Measurements from ENCODE around the gene CCDC78. TPM values are rescaled to one million over a fixed set of nuclear protein-coding genes. Genes with fewer than 3 reads are reported as not detected.

Gene CCDC78
- total RNA-seq, 1 experiment from 2014 or later: 10.0 TPM

GRCh38 chr16:736936-737481 lies 10.8 kb upstream of the CCDC78 start:
- intact Hi-C loops (cut with micrococcal nuclease; ENCODE audit: unreplicated experiment): no loop called here
- H3K4me3 Mint-ChIP-seq (ENCODE audit: low read depth, unreplicated experiment): no peak overlapping the region
- no TSS peak for BruUV-seq (replicated peaks)
- H3K36me3 Mint-ChIP-seq (ENCODE audit: insufficient read depth, unreplicated experiment): peaks cover 76% of the 10 kb centered on the region
- no peaks in the 10 kb centered on the region for H3K9me3 Mint-ChIP-seq (ENCODE audit: low read depth, unreplicated experiment)
- DNase-seq: no peak
- H3K27me3 Mint-ChIP-seq (ENCODE audit: unreplicated experiment): no peaks in the 10 kb centered on the region
- CTCF ChIA-PET: interaction anchor here (0.6 to 1.5 kb wide), 2 partner anchors 15 to 24 kb away, joined by 4 read pairs; no protein-coding TSS in a partner anchor
- no peaks in the 10 kb centered on the region for H3K4me1 Mint-ChIP-seq (ENCODE audit: low read depth, unreplicated experiment)
- no peak overlapping the region for H3K27ac Mint-ChIP-seq (ENCODE audit: unreplicated experiment)
- TF ChIP-seq CTCF (IDR thresholded peaks at IDR 0.05; ENCODE audit: unreplicated experiment): no peak

DNA sequence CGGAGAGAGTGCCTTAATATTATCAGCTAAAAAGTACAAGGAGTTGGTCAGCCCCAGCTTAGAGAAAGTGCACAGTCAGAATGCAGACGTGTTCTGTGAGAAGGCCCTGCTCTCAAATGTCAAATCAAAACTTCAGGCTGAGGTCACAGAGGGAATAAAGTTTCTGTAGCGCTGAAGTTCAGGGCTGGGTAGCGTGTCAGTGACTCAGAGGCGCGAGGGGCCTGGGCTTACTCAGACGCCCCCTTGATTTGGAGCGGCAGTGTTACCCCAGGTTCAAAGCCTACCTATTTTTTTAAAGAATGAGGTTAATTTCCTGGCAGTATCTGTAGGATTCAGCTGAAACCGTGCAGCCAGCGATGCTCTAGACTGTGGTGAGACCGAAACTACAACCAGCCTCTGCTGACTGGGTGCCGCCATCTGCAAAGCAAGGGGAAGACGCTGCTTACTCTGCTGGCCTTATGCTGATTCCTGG lies 9.8 kb upstream of the CCDC78 start:
- CTCF ChIA-PET: interaction anchor here (1.2 kb wide), 1 partner anchor 15 kb away, joined by 5 read pairs; the partner anchor contains the start of gene ANTKMT
- no peak for DNase-seq
- H3K36me3 Mint-ChIP-seq (ENCODE audit: insufficient read depth, unreplicated experiment): peaks cover 67% of the 10 kb centered on the region
- TF ChIP-seq CTCF (IDR thresholded peaks at IDR 0.05; ENCODE audit: unreplicated experiment): no peak
- no peak overlapping the region for H3K4me3 Mint-ChIP-seq (ENCODE audit: low read depth, unreplicated experiment)
- H3K27me3 Mint-ChIP-seq (ENCODE audit: unreplicated experiment): no peaks in the 10 kb centered on the region
- H3K4me1 Mint-ChIP-seq (ENCODE audit: low read depth, unreplicated experiment): no peaks in the 10 kb centered on the region
- no peak overlapping the region for H3K27ac Mint-ChIP-seq (ENCODE audit: unreplicated experiment)
- BruUV-seq (replicated peaks): no TSS peak
- no peaks in the 10 kb centered on the region for H3K9me3 Mint-ChIP-seq (ENCODE audit: low read depth, unreplicated experiment)
- intact Hi-C loops (cut with micrococcal nuclease; ENCODE audit: unreplicated experiment): no loop called here

GRCh38 chr16:734981-735881 lies 9.0 kb upstream of the CCDC78 start:
- no peak for TF ChIP-seq CTCF (IDR thresholded peaks at IDR 0.05; ENCODE audit: unreplicated experiment)
- Mint-ChIP-seq H3K36me3 (ENCODE audit: insufficient read depth, unreplicated experiment) (peaks cover 65% of the 10 kb centered on the region), H3K27me3 (ENCODE audit: unreplicated experiment) (no peaks in the 10 kb centered on the region), H3K4me3 (ENCODE audit: low read depth, unreplicated experiment) (no peak overlapping the region), H3K9me3 (ENCODE audit: low read depth, unreplicated experiment) (no peaks in the 10 kb centered on the region), H3K27ac (ENCODE audit: unreplicated experiment) (no peak overlapping the region), H3K4me1 (ENCODE audit: low read depth, unreplicated experiment) (no peaks in the 10 kb centered on the region)
- no peak for DNase-seq
- CTCF ChIA-PET: interaction anchor here (1.2 kb wide), 1 partner anchor 14 kb away, joined by 5 read pairs; the partner anchor contains the start of gene ANTKMT
- intact Hi-C loops (cut with micrococcal nuclease; ENCODE audit: unreplicated experiment): no loop called here
- no TSS peak for BruUV-seq (replicated peaks)

GRCh38 chr16:734208-734980 lies 8.2 kb upstream of the CCDC78 start:
- no peaks in the 10 kb centered on the region for H3K4me1 Mint-ChIP-seq (ENCODE audit: low read depth, unreplicated experiment)
- H3K27me3 Mint-ChIP-seq (ENCODE audit: unreplicated experiment): no peaks in the 10 kb centered on the region
- peaks cover 63% of the 10 kb centered on the region for H3K36me3 Mint-ChIP-seq (ENCODE audit: insufficient read depth, unreplicated experiment)
- H3K27ac Mint-ChIP-seq (ENCODE audit: unreplicated experiment): no peak overlapping the region
- BruUV-seq (replicated peaks): no TSS peak
- CTCF ChIA-PET: no interaction called here
- H3K4me3 Mint-ChIP-seq (ENCODE audit: low read depth, unreplicated experiment): no peak overlapping the region
- DNase-seq: no peak
- TF ChIP-seq CTCF (IDR thresholded peaks at IDR 0.05; ENCODE audit: unreplicated experiment): no peak
- no peaks in the 10 kb centered on the region for H3K9me3 Mint-ChIP-seq (ENCODE audit: low read depth, unreplicated experiment)
- intact Hi-C loops (cut with micrococcal nuclease; ENCODE audit: unreplicated experiment): no loop called here

Measured in Calu3 (cell line).